Stimulated activated CD4-positive, alpha-beta T cell treated with anti-CD3 and anti-CD28 coated beads, Interleukin-15, amount 100 ng/mL, for 24 hours (primary cell): ENCODE data around the gene BRCA1.
A peak's percentile ranks its signal among the peaks of the same experiment; 100 is the strongest.
"Not testable (repeated sequence)": the region's sequence is repeated elsewhere in the genome, so short reads cannot be mapped to it uniquely, and the experiment has no call there.

Experiments
- DNase-seq: peaks from one replicate; pipeline ENCODE4 v3.0.0-alpha.2; 2020

Gene BRCA1

GRCh38 chr17:43000894-43001293 lies 124.3 kb downstream of the BRCA1 start:
- not testable (repeated sequence) for DNase-seq

GRCh38 chr17:42999003-42999525 lies 126.1 kb downstream of the BRCA1 start:
- DNase-seq, result no peak

- peak; percentile 97 for DNase-seq
These were observed 126.9 kb downstream of the BRCA1 start, which contains the start of gene RPL27 for GRCh38 chr17:42997984-42998938. Gene RPL27, plus strand, starts transcription at chr17:42998419. Its CDS starts 332 bp downstream, at chr17:42998751.

- DNase-seq, result no peak
These were observed 127.7 kb downstream of the BRCA1 start for GRCh38 chr17:42997390-42997983.
